ENCODE results near the gene ABCA13. TPM values are rescaled to one million over a fixed set of nuclear protein-coding genes. Genes with fewer than 3 reads are reported as not detected.
A peak's percentile ranks its signal among the peaks of the same experiment; 100 is the strongest.

The ABCA13 gene
- total RNA-seq, 1 experiment from 2014 or later = 1.7 TPM

DNA sequence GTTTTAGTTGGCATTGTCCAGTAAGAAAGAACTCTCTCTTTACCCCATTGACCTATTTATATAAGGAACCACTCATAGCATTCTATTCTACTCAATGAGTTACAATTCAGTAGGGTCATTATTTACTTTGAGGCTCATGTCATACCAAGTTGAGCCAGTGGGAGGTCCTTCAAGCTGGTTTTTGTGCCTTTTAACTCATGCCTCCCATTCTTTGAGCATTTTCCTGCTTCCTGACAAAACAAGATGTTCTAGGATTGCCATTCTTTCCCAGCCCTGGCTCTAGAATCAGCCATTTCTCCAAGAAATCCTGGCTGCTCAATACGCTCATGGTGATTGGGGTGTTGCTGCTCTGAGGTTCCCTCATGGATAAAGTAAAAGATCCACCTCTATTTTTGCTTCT is 250.1 kb downstream of the ABCA13 start:
- intact Hi-C loops (cut with micrococcal nuclease; ENCODE audit: unreplicated experiment) = loop anchor here (5.0 kb wide), 1 partner anchor 1431 kb away; no protein-coding TSS in a partner anchor
- Histone ChIP-seq H3K4me1 (ENCODE audit: control insufficient read depth, insufficient read depth, low read length) (peaks cover 5% of the 10 kb centered on the region), H3K9me3 (ENCODE audit: control insufficient read depth, insufficient read depth, low read depth, low read length) (no peaks in the 10 kb centered on the region), H3K27me3 (ENCODE audit: control insufficient read depth, insufficient read depth, low read length) (no peaks in the 10 kb centered on the region), H3K36me3 (ENCODE audit: control insufficient read depth, insufficient read depth, low read length) (no peaks in the 10 kb centered on the region), H3K27ac (ENCODE audit: low read length) (no peak overlapping the region), H3K4me3 (ENCODE audit: low read depth in 2 of 2, low read length in 2 of 2) (no peak overlapping the region)
- ATAC-seq = no peak
- BruUV-seq (replicated peaks) = no TSS peak
- TF ChIP-seq SIN3A (IDR thresholded peaks at IDR 0.05; ENCODE audit: borderline replicate concordance, insufficient read depth, low read depth, low read length) (no peak), TCF7L2 (IDR thresholded peaks at IDR 0.05; ENCODE audit: low read depth, low read length) (no peak)
- TF ChIP-seq, protein P1, sequence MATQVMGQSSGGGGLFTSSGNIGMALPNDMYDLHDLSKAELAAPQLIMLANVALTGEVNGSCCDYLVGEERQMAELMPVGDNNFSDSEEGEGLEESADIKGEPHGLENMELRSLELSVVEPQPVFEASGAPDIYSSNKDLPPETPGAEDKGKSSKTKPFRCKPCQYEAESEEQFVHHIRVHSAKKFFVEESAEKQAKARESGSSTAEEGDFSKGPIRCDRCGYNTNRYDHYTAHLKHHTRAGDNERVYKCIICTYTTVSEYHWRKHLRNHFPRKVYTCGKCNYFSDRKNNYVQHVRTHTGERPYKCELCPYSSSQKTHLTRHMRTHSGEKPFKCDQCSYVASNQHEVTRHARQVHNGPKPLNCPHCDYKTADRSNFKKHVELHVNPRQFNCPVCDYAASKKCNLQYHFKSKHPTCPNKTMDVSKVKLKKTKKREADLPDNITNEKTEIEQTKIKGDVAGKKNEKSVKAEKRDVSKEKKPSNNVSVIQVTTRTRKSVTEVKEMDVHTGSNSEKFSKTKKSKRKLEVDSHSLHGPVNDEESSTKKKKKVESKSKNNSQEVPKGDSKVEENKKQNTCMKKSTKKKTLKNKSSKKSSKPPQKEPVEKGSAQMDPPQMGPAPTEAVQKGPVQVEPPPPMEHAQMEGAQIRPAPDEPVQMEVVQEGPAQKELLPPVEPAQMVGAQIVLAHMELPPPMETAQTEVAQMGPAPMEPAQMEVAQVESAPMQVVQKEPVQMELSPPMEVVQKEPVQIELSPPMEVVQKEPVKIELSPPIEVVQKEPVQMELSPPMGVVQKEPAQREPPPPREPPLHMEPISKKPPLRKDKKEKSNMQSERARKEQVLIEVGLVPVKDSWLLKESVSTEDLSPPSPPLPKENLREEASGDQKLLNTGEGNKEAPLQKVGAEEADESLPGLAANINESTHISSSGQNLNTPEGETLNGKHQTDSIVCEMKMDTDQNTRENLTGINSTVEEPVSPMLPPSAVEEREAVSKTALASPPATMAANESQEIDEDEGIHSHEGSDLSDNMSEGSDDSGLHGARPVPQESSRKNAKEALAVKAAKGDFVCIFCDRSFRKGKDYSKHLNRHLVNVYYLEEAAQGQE (IDR thresholded peaks at IDR 0.05; ENCODE audit: insufficient read depth in 1 of 2, low read depth in 2 of 2, low read length in 1 of 2) = no peak
- TF ChIP-seq, protein P2, sequence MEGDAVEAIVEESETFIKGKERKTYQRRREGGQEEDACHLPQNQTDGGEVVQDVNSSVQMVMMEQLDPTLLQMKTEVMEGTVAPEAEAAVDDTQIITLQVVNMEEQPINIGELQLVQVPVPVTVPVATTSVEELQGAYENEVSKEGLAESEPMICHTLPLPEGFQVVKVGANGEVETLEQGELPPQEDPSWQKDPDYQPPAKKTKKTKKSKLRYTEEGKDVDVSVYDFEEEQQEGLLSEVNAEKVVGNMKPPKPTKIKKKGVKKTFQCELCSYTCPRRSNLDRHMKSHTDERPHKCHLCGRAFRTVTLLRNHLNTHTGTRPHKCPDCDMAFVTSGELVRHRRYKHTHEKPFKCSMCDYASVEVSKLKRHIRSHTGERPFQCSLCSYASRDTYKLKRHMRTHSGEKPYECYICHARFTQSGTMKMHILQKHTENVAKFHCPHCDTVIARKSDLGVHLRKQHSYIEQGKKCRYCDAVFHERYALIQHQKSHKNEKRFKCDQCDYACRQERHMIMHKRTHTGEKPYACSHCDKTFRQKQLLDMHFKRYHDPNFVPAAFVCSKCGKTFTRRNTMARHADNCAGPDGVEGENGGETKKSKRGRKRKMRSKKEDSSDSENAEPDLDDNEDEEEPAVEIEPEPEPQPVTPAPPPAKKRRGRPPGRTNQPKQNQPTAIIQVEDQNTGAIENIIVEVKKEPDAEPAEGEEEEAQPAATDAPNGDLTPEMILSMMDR (IDR thresholded peaks at IDR 0.05) = no peak
- POLR2A ChIA-PET = no interaction called here
- in situ Hi-C loops (cut with HindIII; ENCODE audit: low pct_unique_long_range_greater_than_20kb, low sequenced_read_pairs) = no loop called here
- no peak for DNase-seq (ENCODE audit: low read depth, low spot score)
- CTCF ChIA-PET = no interaction called here

DNA sequence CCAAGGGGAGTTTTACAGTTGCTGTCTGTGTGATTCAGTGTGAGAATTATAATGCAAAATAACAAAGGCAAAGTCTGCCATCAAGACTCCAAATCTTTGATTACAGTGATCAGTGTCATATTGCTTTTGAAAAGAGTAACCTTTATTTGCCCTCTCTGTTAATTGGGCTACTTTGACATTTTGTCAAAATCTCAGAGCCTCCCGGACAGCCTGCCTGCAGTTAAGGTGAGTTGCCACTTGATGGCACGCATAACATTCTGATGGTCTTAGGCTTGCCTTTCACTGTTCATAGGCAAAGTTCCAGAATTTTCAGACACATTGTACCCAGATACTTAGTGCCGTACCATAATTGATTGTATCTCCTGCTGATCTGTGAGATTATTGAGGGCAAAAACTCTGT is 253.5 kb downstream of the ABCA13 start:
- no peaks in the 10 kb centered on the region for H3K36me3 ChIP-seq (ENCODE audit: control insufficient read depth, insufficient read depth, low read length)
- peak overlapping the region; percentile 56; the same call in 1 of the 2 replicates for H3K27ac ChIP-seq (ENCODE audit: low read length)
- H3K9me3 ChIP-seq (ENCODE audit: control insufficient read depth, insufficient read depth, low read depth, low read length) = no peaks in the 10 kb centered on the region
- TF ChIP-seq, protein P2 (IDR thresholded peaks at IDR 0.05) = peak; percentile 88
- TF ChIP-seq TCF7L2 (IDR thresholded peaks at IDR 0.05; ENCODE audit: low read depth, low read length) = no peak
- TF ChIP-seq, protein P1 (IDR thresholded peaks at IDR 0.05; ENCODE audit: insufficient read depth in 1 of 2, low read depth in 2 of 2, low read length in 1 of 2) = no peak
- DNase-seq (ENCODE audit: low read depth, low spot score) = no peak
- in situ Hi-C loops (cut with HindIII; ENCODE audit: low pct_unique_long_range_greater_than_20kb, low sequenced_read_pairs) (no loop called here), intact Hi-C loops (cut with micrococcal nuclease; ENCODE audit: unreplicated experiment) (loop anchor here (1.0 to 5.0 kb wide), 3 partner anchors 73 to 1428 kb away; no protein-coding TSS in a partner anchor)
- no peak for ATAC-seq
- no peak overlapping the region for H3K4me3 ChIP-seq (ENCODE audit: low read depth in 2 of 2, low read length in 2 of 2)
- ChIA-PET CTCF (no interaction called here), POLR2A (no interaction called here)
- H3K4me1 ChIP-seq (ENCODE audit: control insufficient read depth, insufficient read depth, low read length) = peaks cover 25% of the 10 kb centered on the region
- BruUV-seq (replicated peaks) = no TSS peak
- H3K27me3 ChIP-seq (ENCODE audit: control insufficient read depth, insufficient read depth, low read length) = no peaks in the 10 kb centered on the region

All from Panc1 (cell line).